Suprapubic skin (tissue), 4 donors: ENCODE measurements around the gene PARVG. TPM values are rescaled to one million over a fixed set of nuclear protein-coding genes. Genes with fewer than 3 reads are reported as not detected.

Experiments
- DNase-seq, 2 donors: peaks; one replicate each; pipeline ENCODE4 v3.0.0-alpha.2; 2019; ENCODE audit warnings: low spot score in 2 of 2
- H3K27ac ChIP-seq: fragments of 200-600 bp; sonication (generic); one replicate; pipeline ENCODE4 v1.5.1; 2019
- H3K27me3 ChIP-seq: fragments of 200-600 bp; sonication (generic); one replicate; pipeline ENCODE4 v1.5.1; 2019
- H3K36me3 ChIP-seq: fragments of 200-600 bp; sonication (generic); one replicate; pipeline ENCODE4 v1.5.1; 2019
- H3K4me1 ChIP-seq: fragments of 200-600 bp; sonication (generic); one replicate; pipeline ENCODE4 v1.5.1; 2019
- H3K4me3 ChIP-seq: fragments of 200-600 bp; sonication (generic); one replicate; pipeline ENCODE4 v1.5.1; 2019; ENCODE audit warnings: mild to moderate bottlenecking
- H3K9me3 ChIP-seq: fragments of 200-600 bp; sonication (generic); one replicate; pipeline ENCODE4 v1.5.1; 2019
- EP300 ChIP-seq: sonication (generic); formaldehyde crosslinking; IDR thresholded peaks from one replicate; pipeline ENCODE4 v1.6.1; 2017; ENCODE audit warnings: antibody characterized with exemption
- POLR2A ChIP-seq, 2 donors: fragments of 450-650 bp; IDR thresholded peaks; one replicate each; pipeline ENCODE4 v1.6.1; 2017; ENCODE audit warnings: antibody characterized with exemption in 2 of 2, mild to moderate bottlenecking in 2 of 2, moderate library complexity in 2 of 2
- POLR2AphosphoS5 ChIP-seq, 3 donors: sonication (generic); formaldehyde crosslinking; IDR thresholded peaks; one replicate each; pipeline ENCODE4 v1.6.1; 2017; ENCODE audit warnings: antibody characterized with exemption in 3 of 3
- WGBS: methylation state at CpG from one replicate; pipeline ENCODE4 v1.1.5; 2018; 5-methylcytosine and 5-hydroxymethylcytosine counted together
- total RNA-seq, 4 donors: library from RNA; depleted of rRNA; stranded (reverse); fragments of >200 nt; gene quantifications; one replicate each; pipeline ENCODE4 v1.1.0, GENCODE V29; 2016
- TF ChIP-seq, protein P1 (sequence below), 2 donors: fragments of 200-600 bp in 1 of 2; fragments of 450-650 bp in 1 of 2; sonication (generic) in 1 of 2; IDR thresholded peaks; one replicate each; pipeline ENCODE4 v1.5.1; 2016 to 2019; ENCODE audit warnings: antibody characterized with exemption in 2 of 2, mild to moderate bottlenecking in 1 of 2, moderate library complexity in 1 of 2

Gene PARVG
- total RNA-seq, 4 donors from 2014 or later, result 1.6 to 17.1 (median 3.2) TPM

DNA sequence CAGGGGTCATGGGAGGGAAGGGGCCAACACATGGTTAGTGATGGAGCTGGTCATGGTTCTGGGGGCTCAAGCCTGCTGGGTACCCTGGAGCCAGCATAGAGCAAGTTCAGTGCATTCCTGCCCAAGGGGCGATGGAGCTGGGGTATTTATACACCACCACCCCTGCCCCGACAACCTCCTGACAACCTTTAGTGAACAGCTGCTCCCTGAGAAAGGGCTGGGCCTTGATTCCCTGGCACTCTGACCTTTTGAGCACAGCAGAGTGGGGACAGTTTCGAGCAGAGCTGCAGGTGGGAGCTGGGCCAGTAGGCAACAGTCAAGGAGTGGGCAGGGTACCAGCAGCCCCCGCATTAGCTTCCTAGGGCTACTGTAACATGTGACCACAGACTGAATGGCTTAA, 6.0 kb downstream of the PARVG start:
- no peaks in the 10 kb centered on the region for H3K4me1 ChIP-seq
- no peak for TF ChIP-seq POLR2AphosphoS5 (IDR thresholded peaks at IDR 0.05)
- DNase-seq, result no peak

DNA sequence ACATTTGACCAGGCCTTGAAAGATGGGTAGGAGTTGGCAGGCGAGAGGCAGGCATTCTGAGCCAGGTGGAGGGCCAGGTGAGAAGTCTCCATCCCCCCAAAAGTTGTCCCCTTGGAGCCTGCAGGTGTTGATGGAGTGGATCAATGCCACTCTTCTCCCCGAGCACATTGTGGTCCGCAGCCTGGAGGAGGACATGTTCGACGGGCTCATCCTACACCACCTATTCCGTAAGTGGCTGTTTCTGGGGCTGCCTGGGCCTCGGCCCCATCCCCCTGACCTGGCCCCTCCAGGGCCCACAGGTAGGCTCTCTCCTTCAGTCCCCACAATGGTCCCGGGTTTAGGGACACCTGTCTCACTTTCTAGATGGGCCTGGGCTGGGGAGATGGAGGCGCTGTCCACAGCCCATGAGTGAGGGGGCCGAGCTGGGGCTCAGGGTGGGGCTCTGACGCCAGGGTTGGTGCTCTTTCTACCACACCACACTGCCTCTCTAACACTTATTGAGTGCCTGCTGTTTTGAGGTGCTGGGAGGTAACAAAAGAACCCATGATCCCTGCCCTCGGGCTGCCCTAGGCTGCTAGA, 7.0 kb downstream of the PARVG start:
- H3K27me3 ChIP-seq, result peaks cover 8% of the 10 kb centered on the region
- H3K4me3 ChIP-seq, result no peak overlapping the region
- DNase-seq, result no peak
- H3K36me3 ChIP-seq, result no peaks in the 10 kb centered on the region
- no peaks in the 10 kb centered on the region for H3K4me1 ChIP-seq
- H3K9me3 ChIP-seq, result no peaks in the 10 kb centered on the region
- TF ChIP-seq, protein P1, sequence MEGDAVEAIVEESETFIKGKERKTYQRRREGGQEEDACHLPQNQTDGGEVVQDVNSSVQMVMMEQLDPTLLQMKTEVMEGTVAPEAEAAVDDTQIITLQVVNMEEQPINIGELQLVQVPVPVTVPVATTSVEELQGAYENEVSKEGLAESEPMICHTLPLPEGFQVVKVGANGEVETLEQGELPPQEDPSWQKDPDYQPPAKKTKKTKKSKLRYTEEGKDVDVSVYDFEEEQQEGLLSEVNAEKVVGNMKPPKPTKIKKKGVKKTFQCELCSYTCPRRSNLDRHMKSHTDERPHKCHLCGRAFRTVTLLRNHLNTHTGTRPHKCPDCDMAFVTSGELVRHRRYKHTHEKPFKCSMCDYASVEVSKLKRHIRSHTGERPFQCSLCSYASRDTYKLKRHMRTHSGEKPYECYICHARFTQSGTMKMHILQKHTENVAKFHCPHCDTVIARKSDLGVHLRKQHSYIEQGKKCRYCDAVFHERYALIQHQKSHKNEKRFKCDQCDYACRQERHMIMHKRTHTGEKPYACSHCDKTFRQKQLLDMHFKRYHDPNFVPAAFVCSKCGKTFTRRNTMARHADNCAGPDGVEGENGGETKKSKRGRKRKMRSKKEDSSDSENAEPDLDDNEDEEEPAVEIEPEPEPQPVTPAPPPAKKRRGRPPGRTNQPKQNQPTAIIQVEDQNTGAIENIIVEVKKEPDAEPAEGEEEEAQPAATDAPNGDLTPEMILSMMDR (IDR thresholded peaks at IDR 0.05), result no peak
- no peak for TF ChIP-seq EP300
- no peak for TF ChIP-seq POLR2A (IDR thresholded peaks at IDR 0.05)
- no peak for TF ChIP-seq POLR2AphosphoS5 (IDR thresholded peaks at IDR 0.05)
- 96% methylated on average over 8 of the region's 12 CpGs for WGBS
- H3K27ac ChIP-seq, result no peak overlapping the region

More for the DNA sequence above, 6.0 kb downstream of the PARVG start:
- Histone ChIP-seq H3K9me3 (no peaks in the 10 kb centered on the region), H3K4me3 (no peak overlapping the region), H3K27ac (no peak overlapping the region), H3K27me3 (peaks cover 18% of the 10 kb centered on the region), H3K36me3 (no peaks in the 10 kb centered on the region)
- WGBS, result no CpG with 5 or more reads among the region's 4 CpGs

DNA sequence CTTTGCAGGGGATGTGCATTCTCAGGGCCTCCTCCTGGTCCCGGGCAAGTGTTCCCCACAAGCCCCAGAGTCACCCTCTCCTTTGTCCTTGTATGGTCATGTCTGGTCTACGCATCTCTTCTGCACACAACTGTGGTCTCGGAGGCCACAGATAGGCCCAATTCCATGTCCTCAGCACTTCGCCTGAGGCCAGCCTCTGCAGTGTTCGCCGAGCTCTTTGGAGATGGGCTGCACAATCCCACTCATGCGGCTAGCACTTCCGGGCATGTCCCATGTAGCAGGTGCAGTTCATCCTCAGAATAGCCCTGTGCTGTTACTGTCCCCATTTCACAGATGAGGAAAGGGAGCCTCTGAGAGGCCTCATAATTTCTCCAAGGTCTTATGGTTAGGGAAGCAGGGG, 7.6 kb downstream of the PARVG start:
- Histone ChIP-seq H3K27me3 (peaks cover 2% of the 10 kb centered on the region), H3K4me1 (no peaks in the 10 kb centered on the region), H3K27ac (no peak overlapping the region), H3K9me3 (no peaks in the 10 kb centered on the region), H3K36me3 (no peaks in the 10 kb centered on the region), H3K4me3 (no peak overlapping the region)
- no peak for DNase-seq
- no peak for TF ChIP-seq POLR2AphosphoS5 (IDR thresholded peaks at IDR 0.05)
- TF ChIP-seq POLR2A (IDR thresholded peaks at IDR 0.05), result no peak
- no peak for TF ChIP-seq EP300
- TF ChIP-seq, protein P1 (IDR thresholded peaks at IDR 0.05), result no peak
- 89% methylated on average over 8 of the region's 8 CpGs for WGBS

DNA sequence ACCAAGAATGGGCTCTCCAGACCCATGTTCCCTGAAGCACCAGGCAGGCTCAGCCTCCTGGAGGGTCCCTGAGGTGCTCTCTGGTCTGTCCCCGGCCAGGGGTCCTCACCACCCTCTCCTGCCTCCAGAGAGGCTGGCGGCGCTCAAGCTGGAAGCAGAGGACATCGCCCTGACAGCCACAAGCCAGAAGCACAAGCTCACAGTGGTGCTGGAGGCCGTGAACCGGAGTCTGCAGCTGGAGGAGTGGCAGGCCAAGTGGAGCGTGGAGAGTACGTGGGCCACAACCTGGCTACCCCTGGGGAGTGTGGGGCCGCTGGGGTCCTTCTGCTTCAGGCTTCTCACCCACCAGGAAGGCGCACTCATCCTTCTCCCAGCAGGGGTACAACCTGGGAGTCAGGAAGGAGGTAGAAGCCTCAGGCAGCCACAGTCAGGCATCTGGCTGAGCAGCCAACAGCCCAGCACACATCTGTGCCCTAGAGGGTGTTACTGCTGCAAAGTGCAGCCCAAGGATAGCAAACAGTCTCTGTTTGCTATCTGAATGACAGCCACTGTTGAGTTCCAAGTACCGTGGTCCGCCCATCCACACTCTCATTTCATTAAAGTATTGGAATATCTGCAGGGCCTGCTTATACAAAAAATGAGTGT, 8.4 kb downstream of the PARVG start:
- Histone ChIP-seq H3K4me1 (no peaks in the 10 kb centered on the region), H3K36me3 (no peaks in the 10 kb centered on the region), H3K27ac (no peak overlapping the region), H3K9me3 (no peaks in the 10 kb centered on the region), H3K27me3 (no peaks in the 10 kb centered on the region), H3K4me3 (no peak overlapping the region)
- no peak for TF ChIP-seq POLR2A (IDR thresholded peaks at IDR 0.05)
- TF ChIP-seq POLR2AphosphoS5 (IDR thresholded peaks at IDR 0.05), result no peak
- TF ChIP-seq, protein P1 (IDR thresholded peaks at IDR 0.05), result no peak
- no peak for TF ChIP-seq EP300
- no peak for DNase-seq
- WGBS, result 89% methylated on average over 5 of the region's 12 CpGs

DNA sequence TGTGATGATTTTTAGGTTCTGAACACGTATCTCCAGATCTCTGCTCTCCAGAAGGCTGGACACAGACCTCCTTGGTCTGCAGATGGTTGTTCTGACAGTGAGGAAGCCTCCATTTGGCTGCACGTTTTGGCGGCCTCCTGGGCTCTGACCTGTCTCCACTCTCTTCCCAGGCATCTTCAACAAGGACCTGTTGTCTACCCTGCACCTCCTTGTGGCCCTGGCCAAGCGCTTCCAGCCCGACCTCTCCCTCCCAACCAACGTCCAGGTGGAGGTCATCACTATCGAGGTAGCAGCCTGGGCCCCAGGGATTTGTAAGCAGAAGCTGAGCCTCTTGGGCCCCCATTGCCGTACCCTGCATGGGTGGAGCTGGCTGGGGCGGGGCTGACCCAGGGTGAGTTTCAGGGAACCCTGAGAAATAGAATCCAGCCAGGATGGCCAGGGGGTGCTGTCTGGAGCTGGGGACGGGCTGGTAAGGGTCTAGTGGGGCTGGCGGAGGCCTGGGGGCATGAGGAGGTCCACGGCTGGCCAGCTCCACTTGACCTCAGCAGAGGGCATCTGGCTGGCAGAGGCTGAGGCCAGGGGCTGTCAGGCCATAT, 9.8 kb downstream of the PARVG start:
- TF ChIP-seq POLR2A (IDR thresholded peaks at IDR 0.05) (no peak), POLR2AphosphoS5 (IDR thresholded peaks at IDR 0.05) (no peak), EP300 (no peak)
- TF ChIP-seq, protein P1 (IDR thresholded peaks at IDR 0.05), result no peak
- peaks cover 7% of the 10 kb centered on the region for H3K27me3 ChIP-seq
- 71% methylated on average over 11 of the region's 12 CpGs for WGBS
- no peak overlapping the region for H3K27ac ChIP-seq
- no peaks in the 10 kb centered on the region for H3K4me1 ChIP-seq
- no peak overlapping the region for H3K4me3 ChIP-seq
- no peaks in the 10 kb centered on the region for H3K9me3 ChIP-seq
- peak in 1 of 2 donors; percentile 61 for DNase-seq
- no peaks in the 10 kb centered on the region for H3K36me3 ChIP-seq
